Keratinocyte (primary cell): Measurements from ENCODE around the gene ADAMTSL1. TPM values are rescaled to one million over a fixed set of nuclear protein-coding genes. Genes with fewer than 3 reads are reported as not detected.
A peak's percentile ranks its signal among the peaks of the same experiment; 100 is the strongest.

ENCODE experiments used
- DNase-seq: peaks from one replicate; pipeline ENCODE4 v3.0.0-alpha.2; 2011; ENCODE audit warnings: low read depth, missing footprints, low spot score
- FAIRE-seq: peaks from 2 replicates; lab custom pipeline; 2011; peaks lifted over from hg19 to GRCh38; lab: Jason Lieb, UNC
- H2AFZ ChIP-seq: 2 replicates; pipeline ENCODE4 v1.6.0; 2012; ENCODE audit warnings: low read length, control low read depth, inconsistent platforms; ENCODE audit not compliant: control insufficient read depth
- H3K27ac ChIP-seq: 2 replicates; pipeline ENCODE4 v1.5.1; 2011; ENCODE audit warnings: low read length; ENCODE audit not compliant: control insufficient read depth, insufficient read depth
- H3K27me3 ChIP-seq: 3 replicates; pipeline ENCODE4 v1.6.0; 2011; ENCODE audit warnings: low read length; ENCODE audit not compliant: control insufficient read depth, insufficient read depth; ENCODE audit errors: extremely low read depth
- H3K36me3 ChIP-seq, 2 experiments: 2 replicates in 1 of 2; 3 replicates in 1 of 2; pipeline ENCODE4 v1.5.1; 2011; ENCODE audit warnings: low read length in 2 of 2, mild to moderate bottlenecking in 1 of 2; ENCODE audit not compliant: control insufficient read depth in 2 of 2, insufficient read depth in 2 of 2; ENCODE audit errors: extremely low read depth in 1 of 2
- H3K4me1 ChIP-seq: 3 replicates; pipeline ENCODE4 v1.5.1; 2011; ENCODE audit warnings: low read length; ENCODE audit not compliant: control insufficient read depth, insufficient read depth; ENCODE audit errors: extremely low read depth
- H3K4me2 ChIP-seq: 3 replicates; pipeline ENCODE4 v1.6.0; 2011; ENCODE audit warnings: low read depth, low read length; ENCODE audit not compliant: control insufficient read depth, insufficient read depth; ENCODE audit errors: extremely low read depth
- H3K4me3 ChIP-seq, 3 experiments: fragments of 200-600 bp in 1 of 3; sonication (generic) in 1 of 3; 2 replicates in 2 of 3; 3 replicates in 1 of 3; pipeline ENCODE4 v1.5.1; 2011 to 2016; ENCODE audit warnings: low read length in 3 of 3, mild to moderate bottlenecking in 3 of 3, control low read depth in 2 of 3, inconsistent platforms in 1 of 3, low read depth in 1 of 3, mixed read lengths in 1 of 3, mixed run types in 1 of 3, moderate library complexity in 1 of 3; ENCODE audit not compliant: control insufficient read depth in 2 of 3, insufficient read depth in 2 of 3; ENCODE audit errors: extremely low read depth in 1 of 3
- H3K79me2 ChIP-seq: 2 replicates; pipeline ENCODE4 v1.6.0; 2012; ENCODE audit warnings: low read length; ENCODE audit not compliant: control insufficient read depth, insufficient read depth
- H3K9ac ChIP-seq: 3 replicates; pipeline ENCODE4 v1.6.0; 2011; ENCODE audit warnings: low read length; ENCODE audit not compliant: control insufficient read depth, insufficient read depth; ENCODE audit errors: extremely low read depth
- H3K9me1 ChIP-seq: 3 replicates; pipeline ENCODE4 v1.6.0; 2011; ENCODE audit warnings: low read length; ENCODE audit not compliant: control insufficient read depth, insufficient read depth; ENCODE audit errors: extremely low read depth
- H3K9me3 ChIP-seq: 2 replicates; pipeline ENCODE4 v1.5.1; 2012; ENCODE audit warnings: low read depth, low read length; ENCODE audit not compliant: control insufficient read depth
- H4K20me1 ChIP-seq: 3 replicates; pipeline ENCODE4 v1.6.0; 2011; ENCODE audit warnings: low read length; ENCODE audit not compliant: control insufficient read depth, insufficient read depth; ENCODE audit errors: extremely low read depth
- EZH2 ChIP-seq: IDR thresholded peaks from one replicate; pipeline ENCODE4 v1.6.1; 2012; ENCODE audit warnings: inconsistent platforms, mild to moderate bottlenecking, low read length, moderate library complexity
- dilution Hi-C: fragments of 300-500 bp; cut with MboI; formaldehyde crosslinking; loops from one replicate; pipeline ENCODE4 v1.7.0; 2020; ENCODE audit warnings: low sequenced_read_pairs; ENCODE audit not compliant: extremely low pct_ligation_motif_present
- polyA plus RNA-seq, 5 experiments: library from polyadenylated mRNA; depleted of rRNA in 3 of 5; stranded (reverse) in 3 of 5; stranded (forward) in 1 of 5; unstranded in 1 of 5; fragments of >200 nt; gene quantifications; 1 replicate in 1 of 5; 2 replicates in 3 of 5; 3 replicates in 1 of 5; pipeline versions ENCODE4 v1.2.1 to v1.2.3, GENCODE V29; 2011 to 2012; ENCODE audit warnings: missing spikeins in 2 of 5, low read depth in 1 of 5, low replicate concordance in 1 of 5
- TF ChIP-seq, protein P1 (sequence below), 3 experiments: IDR thresholded peaks in 1 of 3; conservative IDR thresholded peaks in 1 of 3; optimal IDR thresholded peaks in 1 of 3; 2 replicates in 2 of 3; 3 replicates in 1 of 3; pipeline versions ENCODE3 to v1.5.1; 2011; ENCODE audit warnings: low read length in 3 of 3, mild to moderate bottlenecking in 3 of 3, moderate library complexity in 2 of 3, control low read depth in 1 of 3, inconsistent platforms in 1 of 3; ENCODE audit not compliant: insufficient read depth in 2 of 3; ENCODE audit errors: extremely low read depth in 1 of 3

The ADAMTSL1 gene
- polyA plus RNA-seq, 1 donor (not counting 4 experiments of a cell fraction or from before 2014, with no cell fraction given), result 1.1 TPM

GRCh38 chr9:18668944-18669343, 195.0 kb downstream of the ADAMTSL1 start:
- H3K9me1 ChIP-seq, result no peaks in the 10 kb centered on the region
- FAIRE-seq, result peak; percentile 23
- no peaks in the 10 kb centered on the region for H3K79me2 ChIP-seq
- no peaks in the 10 kb centered on the region for H3K36me3 ChIP-seq
- no peak overlapping the region for H3K4me3 ChIP-seq
- H3K27ac ChIP-seq, result no peak overlapping the region
- no peak overlapping the region for H3K9ac ChIP-seq
- no peaks in the 10 kb centered on the region for H3K9me3 ChIP-seq
- H3K4me2 ChIP-seq, result no peak overlapping the region
- no peak overlapping the region for H2AFZ ChIP-seq
- no peaks in the 10 kb centered on the region for H3K27me3 ChIP-seq
- DNase-seq, result no peak
- no peaks in the 10 kb centered on the region for H4K20me1 ChIP-seq
- no peak for TF ChIP-seq EZH2
- TF ChIP-seq, protein P1, sequence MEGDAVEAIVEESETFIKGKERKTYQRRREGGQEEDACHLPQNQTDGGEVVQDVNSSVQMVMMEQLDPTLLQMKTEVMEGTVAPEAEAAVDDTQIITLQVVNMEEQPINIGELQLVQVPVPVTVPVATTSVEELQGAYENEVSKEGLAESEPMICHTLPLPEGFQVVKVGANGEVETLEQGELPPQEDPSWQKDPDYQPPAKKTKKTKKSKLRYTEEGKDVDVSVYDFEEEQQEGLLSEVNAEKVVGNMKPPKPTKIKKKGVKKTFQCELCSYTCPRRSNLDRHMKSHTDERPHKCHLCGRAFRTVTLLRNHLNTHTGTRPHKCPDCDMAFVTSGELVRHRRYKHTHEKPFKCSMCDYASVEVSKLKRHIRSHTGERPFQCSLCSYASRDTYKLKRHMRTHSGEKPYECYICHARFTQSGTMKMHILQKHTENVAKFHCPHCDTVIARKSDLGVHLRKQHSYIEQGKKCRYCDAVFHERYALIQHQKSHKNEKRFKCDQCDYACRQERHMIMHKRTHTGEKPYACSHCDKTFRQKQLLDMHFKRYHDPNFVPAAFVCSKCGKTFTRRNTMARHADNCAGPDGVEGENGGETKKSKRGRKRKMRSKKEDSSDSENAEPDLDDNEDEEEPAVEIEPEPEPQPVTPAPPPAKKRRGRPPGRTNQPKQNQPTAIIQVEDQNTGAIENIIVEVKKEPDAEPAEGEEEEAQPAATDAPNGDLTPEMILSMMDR (optimal IDR thresholded peaks at IDR 0.05 in 1 of 3, IDR thresholded peaks at IDR 0.05 in 1 of 3, conservative IDR thresholded peaks at IDR 0.05 in 1 of 3; ENCODE audit: extremely low read depth in 1 of 3, insufficient read depth in 2 of 3, low read length in 3 of 3), result no peak
- H3K4me1 ChIP-seq, result peaks cover 17% of the 10 kb centered on the region
- dilution Hi-C loops, result no loop called here

DNA sequence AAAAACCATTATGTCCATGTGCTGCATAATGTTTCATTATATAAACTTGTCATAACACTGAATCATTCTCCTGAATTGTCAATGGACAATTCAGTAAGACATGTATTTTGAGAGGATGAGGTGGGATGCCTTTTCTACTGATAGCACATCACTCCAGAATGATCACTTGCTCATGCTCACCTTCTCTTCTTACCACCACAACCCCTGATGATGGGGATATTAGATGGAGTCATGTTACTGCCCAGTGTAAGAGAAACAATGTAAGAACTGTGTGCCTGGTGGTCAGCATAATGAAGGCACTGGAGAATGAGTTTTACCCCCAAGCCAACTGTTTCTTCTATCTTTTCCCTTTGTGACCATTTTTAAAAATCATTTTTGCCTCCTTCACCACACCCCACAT, 198.8 kb downstream of the ADAMTSL1 start:
- DNase-seq (no peak), FAIRE-seq (no peak)
- dilution Hi-C loops, result no loop called here
- TF ChIP-seq EZH2, result no peak
- TF ChIP-seq, protein P1 (optimal IDR thresholded peaks at IDR 0.05 in 1 of 3, IDR thresholded peaks at IDR 0.05 in 1 of 3, conservative IDR thresholded peaks at IDR 0.05 in 1 of 3; ENCODE audit: extremely low read depth in 1 of 3, insufficient read depth in 2 of 3, low read length in 3 of 3), result no peak
- Histone ChIP-seq H3K9me3 (no peaks in the 10 kb centered on the region), H3K4me2 (no peak overlapping the region), H3K27ac (no peak overlapping the region), H3K4me3 (no peak overlapping the region), H3K27me3 (no peaks in the 10 kb centered on the region), H3K9me1 (no peaks in the 10 kb centered on the region), H2AFZ (no peak overlapping the region), H3K36me3 (no peaks in the 10 kb centered on the region), H3K9ac (no peak overlapping the region), H3K4me1 (peaks cover 2% of the 10 kb centered on the region), H3K79me2 (no peaks in the 10 kb centered on the region), H4K20me1 (no peaks in the 10 kb centered on the region)
